CD14-positive monocyte (primary cell): ENCODE data around the gene EPHA8. TPM values are rescaled to one million over a fixed set of nuclear protein-coding genes. Genes with fewer than 3 reads are reported as not detected.

ENCODE experiments used
- DNase-seq, 3 donors: peaks; one replicate each; pipeline ENCODE4 v3.0.0-alpha.2; 2011 to 2022
- H2AFZ ChIP-seq: 2 replicates; pipeline ENCODE4 v1.6.0; 2012; ENCODE audit warnings: mild to moderate bottlenecking, low read depth, low read length, inconsistent platforms; ENCODE audit not compliant: insufficient read depth, poor library complexity, severe bottlenecking
- H3K27ac ChIP-seq, 2 donors: 1 replicate in 1 of 2; 2 replicates in 1 of 2; pipeline ENCODE4 v1.5.1; 2012 to 2013; ENCODE audit warnings: low read length in 2 of 2, control low read depth in 1 of 2, inconsistent platforms in 1 of 2, low read depth in 1 of 2, mild to moderate bottlenecking in 1 of 2
- H3K27me3 ChIP-seq, 2 donors: one replicate each; pipeline versions ENCODE4 v1.6.0 to v1.6.1; 2011 to 2013; ENCODE audit warnings: low read length in 2 of 2; ENCODE audit not compliant: control insufficient read depth in 2 of 2, insufficient read depth in 2 of 2
- H3K36me3 ChIP-seq, 2 donors: replicated peaks in 1 of 2; 1 replicate in 1 of 2; 2 replicates in 1 of 2; pipeline versions ENCODE4 v1.5.1 to v1.6.1; 2012 to 2013; ENCODE audit warnings: low read length in 2 of 2, control low read depth in 1 of 2, inconsistent platforms in 1 of 2, mild to moderate bottlenecking in 1 of 2; ENCODE audit not compliant: insufficient read depth in 2 of 2, control insufficient read depth in 1 of 2
- H3K4me1 ChIP-seq, 2 donors: 1 replicate in 1 of 2; 2 replicates in 1 of 2; pipeline versions ENCODE4 v1.5.1 to v1.6.1; 2012 to 2013; ENCODE audit warnings: low read length in 2 of 2, control low read depth in 1 of 2, inconsistent platforms in 1 of 2, mild to moderate bottlenecking in 1 of 2, moderate library complexity in 1 of 2; ENCODE audit not compliant: insufficient read depth in 2 of 2, control insufficient read depth in 1 of 2
- H3K4me2 ChIP-seq: replicated peaks from 2 replicates; pipeline ENCODE3; 2012; ENCODE audit warnings: low read length, moderate library complexity, mild to moderate bottlenecking; ENCODE audit not compliant: poor library complexity, severe bottlenecking; ENCODE audit errors: extremely low read depth
- H3K4me3 ChIP-seq, 3 experiments: fragments of 200-600 bp in 1 of 3; sonication (generic) in 1 of 3; replicated peaks in 1 of 3; 1 replicate in 2 of 3; 2 replicates in 1 of 3; pipeline ENCODE4 v1.5.1; 2011 to 2013; ENCODE audit warnings: low read length in 3 of 3, mild to moderate bottlenecking in 3 of 3, control low read depth in 2 of 3, low read depth in 2 of 3, inconsistent platforms in 1 of 3, moderate library complexity in 1 of 3
- H3K79me2 ChIP-seq: 2 replicates; pipeline ENCODE4 v1.6.0; 2012; ENCODE audit warnings: mild to moderate bottlenecking, control low read depth, inconsistent platforms, low read length, moderate library complexity; ENCODE audit not compliant: insufficient read depth
- H3K9ac ChIP-seq: 2 replicates; pipeline ENCODE4 v1.6.0; 2017; ENCODE audit warnings: low read length, mild to moderate bottlenecking; ENCODE audit not compliant: insufficient read depth, poor library complexity, severe bottlenecking
- H3K9me3 ChIP-seq, 2 donors: replicated peaks in 1 of 2; 1 replicate in 1 of 2; 2 replicates in 1 of 2; pipeline versions ENCODE4 v1.5.1 to v1.6.1; 2012 to 2013; ENCODE audit warnings: low read length in 2 of 2, control low read depth in 1 of 2; ENCODE audit not compliant: control insufficient read depth in 1 of 2, insufficient read depth in 1 of 2
- H4K20me1 ChIP-seq: 2 replicates; pipeline ENCODE4 v1.6.0; 2012; ENCODE audit warnings: mild to moderate bottlenecking, low read length, control low read depth, moderate library complexity; ENCODE audit not compliant: insufficient read depth
- H3K27ac Mint-ChIP-seq, 7 donors: one replicate each; pipeline ENCODE4 v1.8.0; 2020; ENCODE audit warnings: mild to moderate bottlenecking in 7 of 7, mixed read lengths in 7 of 7, moderate library complexity in 6 of 7, inconsistent platforms in 2 of 7
- H3K27me3 Mint-ChIP-seq, 3 donors: one replicate each; pipeline ENCODE4 v1.8.0; 2021 to 2022; ENCODE audit warnings: low read depth in 3 of 3, mild to moderate bottlenecking in 3 of 3, mixed read lengths in 3 of 3, moderate library complexity in 3 of 3, inconsistent platforms in 1 of 3
- H3K36me3 Mint-ChIP-seq, 2 donors: one replicate each; pipeline ENCODE4 v1.8.0; 2020; ENCODE audit warnings: mixed read lengths in 2 of 2, inconsistent platforms in 1 of 2, mild to moderate bottlenecking in 1 of 2
- H3K4me1 Mint-ChIP-seq: one replicate; pipeline ENCODE4 v1.8.0; 2020; ENCODE audit warnings: mild to moderate bottlenecking, mixed read lengths
- H3K4me3 Mint-ChIP-seq, 2 donors: one replicate each; pipeline ENCODE4 v1.8.0; 2020; ENCODE audit warnings: mild to moderate bottlenecking in 2 of 2, mixed read lengths in 2 of 2, moderate library complexity in 1 of 2
- H3K9me3 Mint-ChIP-seq, 7 donors: one replicate each; pipeline ENCODE4 v1.8.0; 2020 to 2022; ENCODE audit warnings: mixed read lengths in 7 of 7, mild to moderate bottlenecking in 6 of 7, moderate library complexity in 6 of 7, inconsistent platforms in 2 of 7
- CTCF ChIP-seq: fragments of 200-600 bp; IDR thresholded peaks from one replicate; pipeline ENCODE4 v1.8.0; 2022; ENCODE audit warnings: antibody characterized with exemption, mild to moderate bottlenecking
- WGBS: methylation state at CpG from one replicate; pipeline ENCODE4 v1.1.5; 2013; ENCODE audit warnings: missing lambda C conversion rate; ENCODE audit not compliant: insufficient coverage; 5-methylcytosine and 5-hydroxymethylcytosine counted together
- intact Hi-C, 2 donors: fragments of 100-400 bp; cut with micrococcal nuclease; formaldehyde crosslinking; loops; one replicate each; pipeline versions ENCODE4 v1.15.0 to v1.15.1; 2023
- polyA plus RNA-seq, 3 donors: library from polyadenylated mRNA; depleted of rRNA in 1 of 3; unstranded in 2 of 3; stranded (reverse) in 1 of 3; fragments of 300-500 nt in 2 of 3; fragments of >200 nt in 1 of 3; fragmentation: Illumina TruSeq in 2 of 3; gene quantifications; 1 replicate in 2 of 3; 2 replicates in 1 of 3; pipeline ENCODE4 v1.2.3, GENCODE V29; 2012 to 2021

Gene EPHA8
- polyA plus RNA-seq, 3 donors = 0.04 TPM; not detected in 2

GRCh38 chr1:22567994-22568393, 4.7 kb downstream of the EPHA8 start:
- Histone ChIP-seq H3K4me1 (no peaks in the 10 kb centered on the region), H3K27ac (no peak overlapping the region), H3K79me2 (no peaks in the 10 kb centered on the region), H3K9ac (no peak overlapping the region), H2AFZ (no peak overlapping the region), H4K20me1 (no peaks in the 10 kb centered on the region), H3K27me3 (peaks cover 0 to 19% of the 10 kb centered on the region in 2 donors), H3K4me2 (no peak overlapping the region), H3K9me3 (no peaks in the 10 kb centered on the region), H3K4me3 (no peak overlapping the region), H3K36me3 (no peaks in the 10 kb centered on the region)
- Mint-ChIP-seq H3K27me3 (peaks cover 25 to 32% (median 31%) of the 10 kb centered on the region in 3 donors), H3K4me1 (no peaks in the 10 kb centered on the region), H3K9me3 (peaks cover 0 to 6% (median 2%) of the 10 kb centered on the region in 7 donors), H3K27ac (no peak overlapping the region), H3K36me3 (peaks cover 0 to 2% of the 10 kb centered on the region in 2 donors), H3K4me3 (no peak overlapping the region)
- TF ChIP-seq CTCF = no peak
- WGBS = 89% methylated on average over 2 of the region's 6 CpGs
- intact Hi-C loops = no loop called here
- DNase-seq = no peak

- H3K4me3 ChIP-seq = no peak overlapping the region
- H3K36me3 Mint-ChIP-seq = no peaks in the 10 kb centered on the region
- H3K79me2 ChIP-seq = no peaks in the 10 kb centered on the region
- no peak overlapping the region for H3K4me3 Mint-ChIP-seq
- H3K9me3 Mint-ChIP-seq = peaks cover 0 to 2% (median 0%) of the 10 kb centered on the region in 7 donors
- H3K27me3 Mint-ChIP-seq = peaks cover 17 to 26% (median 25%) of the 10 kb centered on the region in 3 donors
- no peaks in the 10 kb centered on the region for H3K4me1 ChIP-seq
- no peak overlapping the region for H3K27ac ChIP-seq
- H3K27me3 ChIP-seq = peaks cover 0 to 12% of the 10 kb centered on the region in 2 donors
- 95% methylated on average over 7 of the region's 7 CpGs for WGBS
- no peak for TF ChIP-seq CTCF
- H3K9me3 ChIP-seq = no peaks in the 10 kb centered on the region
- no peak overlapping the region for H2AFZ ChIP-seq
- no peak overlapping the region for H3K9ac ChIP-seq
- no peak overlapping the region for H3K4me2 ChIP-seq
- H3K4me1 Mint-ChIP-seq = no peaks in the 10 kb centered on the region
- DNase-seq = no peak
- no peaks in the 10 kb centered on the region for H3K36me3 ChIP-seq
- no peak overlapping the region for H3K27ac Mint-ChIP-seq
- intact Hi-C loops = no loop called here
- no peaks in the 10 kb centered on the region for H4K20me1 ChIP-seq
Observed at GRCh38 chr1:22569269-22569668, 6.0 kb downstream of the EPHA8 start.
